ENCODE data around the gene NAA35.
A peak's percentile ranks its signal among the peaks of the same experiment; 100 is the strongest.
"Not testable (repeated sequence)": the region's sequence is repeated elsewhere in the genome, so short reads cannot be mapped to it uniquely, and the experiment has no call there.

NAA35 gene

GRCh38 chr9:85925493-85925892, 15.5 kb upstream of the NAA35 start:
- peaks cover 3% of the 10 kb centered on the region for H3K27me3 Mint-ChIP-seq (ENCODE audit: low read depth, poor library complexity)
- H3K4me3 Mint-ChIP-seq, result no peak overlapping the region
- DNase-seq, result no peak
- H3K27ac Mint-ChIP-seq, result no peak overlapping the region
- no peaks in the 10 kb centered on the region for H3K9me3 Mint-ChIP-seq
- no peaks in the 10 kb centered on the region for H3K4me1 Mint-ChIP-seq
- H3K36me3 Mint-ChIP-seq (ENCODE audit: low read depth), result no peaks in the 10 kb centered on the region
- TF ChIP-seq CTCF (IDR thresholded peaks at IDR 0.05), result no peak

- Mint-ChIP-seq H3K9me3 (no peaks in the 10 kb centered on the region), H3K4me3 (no peak overlapping the region), H3K36me3 (ENCODE audit: low read depth) (no peaks in the 10 kb centered on the region), H3K27ac (no peak overlapping the region), H3K4me1 (no peaks in the 10 kb centered on the region), H3K27me3 (ENCODE audit: low read depth, poor library complexity) (peaks cover 3% of the 10 kb centered on the region)
- DNase-seq, result no peak
- no peak for TF ChIP-seq CTCF (IDR thresholded peaks at IDR 0.05)
Measured at GRCh38 chr9:85927076-85927475, 13.9 kb upstream of the NAA35 start.

GRCh38 chr9:85931495-85931894, 9.5 kb upstream of the NAA35 start:
- Mint-ChIP-seq H3K36me3 (ENCODE audit: low read depth) (no peaks in the 10 kb centered on the region), H3K27me3 (ENCODE audit: low read depth, poor library complexity) (peaks cover 8% of the 10 kb centered on the region), H3K27ac (no peak overlapping the region), H3K4me3 (no peak overlapping the region), H3K4me1 (no peaks in the 10 kb centered on the region), H3K9me3 (peaks cover 4% of the 10 kb centered on the region)
- no peak for DNase-seq
- no peak for TF ChIP-seq CTCF (IDR thresholded peaks at IDR 0.05)

GRCh38 chr9:85935950-85936349, 5.0 kb upstream of the NAA35 start:
- not testable (repeated sequence) for H3K36me3 Mint-ChIP-seq (ENCODE audit: low read depth); H3K4me3 Mint-ChIP-seq

GRCh38 chr9:85940275-85940831, 593 bp upstream of the NAA35 start:
- Mint-ChIP-seq H3K4me3 (no peak overlapping the region), H3K27me3 (ENCODE audit: low read depth, poor library complexity) (peaks cover 4% of the 10 kb centered on the region), H3K9me3 (peaks cover 8% of the 10 kb centered on the region), H3K27ac (peak overlapping the region; percentile 95), H3K4me1 (peaks cover 13% of the 10 kb centered on the region), H3K36me3 (ENCODE audit: low read depth) (peaks cover 4% of the 10 kb centered on the region)
- TF ChIP-seq CTCF (IDR thresholded peaks at IDR 0.05), result no peak
- no peak for DNase-seq

More at GRCh38 chr9:85935950-85936349, 5.0 kb upstream of the NAA35 start:
- DNase-seq; H3K27me3 Mint-ChIP-seq (ENCODE audit: low read depth, poor library complexity); H3K9me3 Mint-ChIP-seq; H3K27ac Mint-ChIP-seq: not testable (repeated sequence)
- peaks cover 13% of the 10 kb centered on the region for H3K4me1 Mint-ChIP-seq

GRCh38 chr9:85941622-85941940, 635 bp downstream of the NAA35 start:
- Mint-ChIP-seq H3K27me3 (ENCODE audit: low read depth, poor library complexity) (no peaks in the 10 kb centered on the region), H3K36me3 (ENCODE audit: low read depth) (peaks cover 9% of the 10 kb centered on the region), H3K27ac (peak overlapping the region; percentile 58), H3K4me1 (peaks cover 15% of the 10 kb centered on the region), H3K4me3 (no peak overlapping the region), H3K9me3 (peaks cover 4% of the 10 kb centered on the region)
- DNase-seq, result no peak
- no peak for TF ChIP-seq CTCF (IDR thresholded peaks at IDR 0.05)
